CD14-positive monocyte (primary cell): ENCODE results near the gene ACOT7. TPM values are rescaled to one million over a fixed set of nuclear protein-coding genes. Genes with fewer than 3 reads are reported as not detected.
A peak's percentile ranks its signal among the peaks of the same experiment; 100 is the strongest.

Experiments
- DNase-seq, 3 donors: peaks; one replicate each; pipeline ENCODE4 v3.0.0-alpha.2; 2011 to 2022
- H2AFZ ChIP-seq: 2 replicates; pipeline ENCODE4 v1.6.0; 2012; ENCODE audit warnings: mild to moderate bottlenecking, low read depth, low read length, inconsistent platforms; ENCODE audit not compliant: insufficient read depth, poor library complexity, severe bottlenecking
- H3K27ac ChIP-seq, 2 donors: 1 replicate in 1 of 2; 2 replicates in 1 of 2; pipeline ENCODE4 v1.5.1; 2012 to 2013; ENCODE audit warnings: low read length in 2 of 2, control low read depth in 1 of 2, inconsistent platforms in 1 of 2, low read depth in 1 of 2, mild to moderate bottlenecking in 1 of 2
- H3K27me3 ChIP-seq, 2 donors: one replicate each; pipeline versions ENCODE4 v1.6.0 to v1.6.1; 2011 to 2013; ENCODE audit warnings: low read length in 2 of 2; ENCODE audit not compliant: control insufficient read depth in 2 of 2, insufficient read depth in 2 of 2
- H3K36me3 ChIP-seq, 2 donors: replicated peaks in 1 of 2; 1 replicate in 1 of 2; 2 replicates in 1 of 2; pipeline versions ENCODE4 v1.5.1 to v1.6.1; 2012 to 2013; ENCODE audit warnings: low read length in 2 of 2, control low read depth in 1 of 2, inconsistent platforms in 1 of 2, mild to moderate bottlenecking in 1 of 2; ENCODE audit not compliant: insufficient read depth in 2 of 2, control insufficient read depth in 1 of 2
- H3K4me1 ChIP-seq, 2 donors: 1 replicate in 1 of 2; 2 replicates in 1 of 2; pipeline versions ENCODE4 v1.5.1 to v1.6.1; 2012 to 2013; ENCODE audit warnings: low read length in 2 of 2, control low read depth in 1 of 2, inconsistent platforms in 1 of 2, mild to moderate bottlenecking in 1 of 2, moderate library complexity in 1 of 2; ENCODE audit not compliant: insufficient read depth in 2 of 2, control insufficient read depth in 1 of 2
- H3K4me2 ChIP-seq: replicated peaks from 2 replicates; pipeline ENCODE3; 2012; ENCODE audit warnings: low read length, moderate library complexity, mild to moderate bottlenecking; ENCODE audit not compliant: poor library complexity, severe bottlenecking; ENCODE audit errors: extremely low read depth
- H3K4me3 ChIP-seq, 3 experiments: fragments of 200-600 bp in 1 of 3; sonication (generic) in 1 of 3; replicated peaks in 1 of 3; 1 replicate in 2 of 3; 2 replicates in 1 of 3; pipeline ENCODE4 v1.5.1; 2011 to 2013; ENCODE audit warnings: low read length in 3 of 3, mild to moderate bottlenecking in 3 of 3, control low read depth in 2 of 3, low read depth in 2 of 3, inconsistent platforms in 1 of 3, moderate library complexity in 1 of 3
- H3K79me2 ChIP-seq: 2 replicates; pipeline ENCODE4 v1.6.0; 2012; ENCODE audit warnings: mild to moderate bottlenecking, control low read depth, inconsistent platforms, low read length, moderate library complexity; ENCODE audit not compliant: insufficient read depth
- H3K9ac ChIP-seq: 2 replicates; pipeline ENCODE4 v1.6.0; 2017; ENCODE audit warnings: low read length, mild to moderate bottlenecking; ENCODE audit not compliant: insufficient read depth, poor library complexity, severe bottlenecking
- H3K9me3 ChIP-seq, 2 donors: replicated peaks in 1 of 2; 1 replicate in 1 of 2; 2 replicates in 1 of 2; pipeline versions ENCODE4 v1.5.1 to v1.6.1; 2012 to 2013; ENCODE audit warnings: low read length in 2 of 2, control low read depth in 1 of 2; ENCODE audit not compliant: control insufficient read depth in 1 of 2, insufficient read depth in 1 of 2
- H4K20me1 ChIP-seq: 2 replicates; pipeline ENCODE4 v1.6.0; 2012; ENCODE audit warnings: mild to moderate bottlenecking, low read length, control low read depth, moderate library complexity; ENCODE audit not compliant: insufficient read depth
- H3K27ac Mint-ChIP-seq, 7 donors: one replicate each; pipeline ENCODE4 v1.8.0; 2020; ENCODE audit warnings: mild to moderate bottlenecking in 7 of 7, mixed read lengths in 7 of 7, moderate library complexity in 6 of 7, inconsistent platforms in 2 of 7
- H3K27me3 Mint-ChIP-seq, 3 donors: one replicate each; pipeline ENCODE4 v1.8.0; 2021 to 2022; ENCODE audit warnings: low read depth in 3 of 3, mild to moderate bottlenecking in 3 of 3, mixed read lengths in 3 of 3, moderate library complexity in 3 of 3, inconsistent platforms in 1 of 3
- H3K36me3 Mint-ChIP-seq, 2 donors: one replicate each; pipeline ENCODE4 v1.8.0; 2020; ENCODE audit warnings: mixed read lengths in 2 of 2, inconsistent platforms in 1 of 2, mild to moderate bottlenecking in 1 of 2
- H3K4me1 Mint-ChIP-seq: one replicate; pipeline ENCODE4 v1.8.0; 2020; ENCODE audit warnings: mild to moderate bottlenecking, mixed read lengths
- H3K4me3 Mint-ChIP-seq, 2 donors: one replicate each; pipeline ENCODE4 v1.8.0; 2020; ENCODE audit warnings: mild to moderate bottlenecking in 2 of 2, mixed read lengths in 2 of 2, moderate library complexity in 1 of 2
- H3K9me3 Mint-ChIP-seq, 7 donors: one replicate each; pipeline ENCODE4 v1.8.0; 2020 to 2022; ENCODE audit warnings: mixed read lengths in 7 of 7, mild to moderate bottlenecking in 6 of 7, moderate library complexity in 6 of 7, inconsistent platforms in 2 of 7
- CTCF ChIP-seq: fragments of 200-600 bp; IDR thresholded peaks from one replicate; pipeline ENCODE4 v1.8.0; 2022; ENCODE audit warnings: antibody characterized with exemption, mild to moderate bottlenecking
- WGBS: methylation state at CpG from one replicate; pipeline ENCODE4 v1.1.5; 2013; ENCODE audit warnings: missing lambda C conversion rate; ENCODE audit not compliant: insufficient coverage; 5-methylcytosine and 5-hydroxymethylcytosine counted together
- intact Hi-C, 2 donors: fragments of 100-400 bp; cut with micrococcal nuclease; formaldehyde crosslinking; loops; one replicate each; pipeline versions ENCODE4 v1.15.0 to v1.15.1; 2023
- polyA plus RNA-seq, 3 donors: library from polyadenylated mRNA; depleted of rRNA in 1 of 3; unstranded in 2 of 3; stranded (reverse) in 1 of 3; fragments of 300-500 nt in 2 of 3; fragments of >200 nt in 1 of 3; fragmentation: Illumina TruSeq in 2 of 3; gene quantifications; 1 replicate in 2 of 3; 2 replicates in 1 of 3; pipeline ENCODE4 v1.2.3, GENCODE V29; 2012 to 2021

Gene ACOT7
- polyA plus RNA-seq, 3 donors = 0.63 to 4.3 (median 1.4) TPM

GRCh38 chr1:6261615-6261995, 132.0 kb downstream of the ACOT7 start:
- Mint-ChIP-seq H3K4me3 (peak overlapping the region; percentile 72 to 77), H3K4me1 (peaks cover 11% of the 10 kb centered on the region), H3K27ac (no peak overlapping the region), H3K27me3 (peaks cover 27 to 54% (median 33%) of the 10 kb centered on the region in 3 donors), H3K36me3 (peaks cover 0 to 4% of the 10 kb centered on the region in 2 donors), H3K9me3 (peaks cover 0 to 1% (median 0%) of the 10 kb centered on the region in 7 donors)
- TF ChIP-seq CTCF = no peak
- intact Hi-C loops = no loop called here
- Histone ChIP-seq H3K79me2 (no peaks in the 10 kb centered on the region), H3K4me2 (peak overlapping the region; percentile 92), H4K20me1 (no peaks in the 10 kb centered on the region), H3K27ac (no peak overlapping the region), H3K27me3 (peaks cover 8 to 36% of the 10 kb centered on the region in 2 donors), H3K4me3 (peak overlapping the region in 1 of 3 experiments; percentile 70), H2AFZ (peak overlapping the region; percentile 71), H3K36me3 (no peaks in the 10 kb centered on the region), H3K9me3 (no peaks in the 10 kb centered on the region), H3K9ac (no peak overlapping the region), H3K4me1 (peaks cover 11 to 18% of the 10 kb centered on the region in 2 donors)
- DNase-seq = no peak
- 13% methylated on average over 14 of the region's 15 CpGs for WGBS

- Mint-ChIP-seq H3K9me3 (peaks cover 0 to 1% (median 0%) of the 10 kb centered on the region in 7 donors), H3K4me1 (peaks cover 11% of the 10 kb centered on the region), H3K27ac (no peak within 1 kb of the TSS), H3K36me3 (peaks cover 0 to 4% of the 10 kb centered on the region in 2 donors), H3K4me3 (peak within 1 kb of the TSS; percentile 72 to 77), H3K27me3 (peaks cover 27 to 54% (median 33%) of the 10 kb centered on the region in 3 donors)
- Histone ChIP-seq H3K9ac (no peak within 1 kb of the TSS), H3K27ac (no peak within 1 kb of the TSS), H3K9me3 (no peaks in the 10 kb centered on the region), H2AFZ (peak within 1 kb of the TSS; percentile 71), H3K4me3 (peak within 1 kb of the TSS; percentile 35 to 72 (median 37)), H3K79me2 (no peaks in the 10 kb centered on the region), H3K4me1 (peaks cover 11 to 18% of the 10 kb centered on the region in 2 donors), H3K4me2 (peak within 1 kb of the TSS; percentile 92), H3K36me3 (no peaks in the 10 kb centered on the region), H3K27me3 (peaks cover 8 to 36% of the 10 kb centered on the region in 2 donors), H4K20me1 (no peaks in the 10 kb centered on the region)
- DNase-seq = peak in 1 of 3 donors; percentile 5
- 1% methylated on average over 74 of the region's 78 CpGs for WGBS
- intact Hi-C loops = no loop called here
- no peak for TF ChIP-seq CTCF
Observed at GRCh38 chr1:6260961-6261614, 132.5 kb downstream of the ACOT7 start, which contains the start of gene GPR153. TSS of gene GPR153 (minus strand) at chr1:6261098. CDS start at chr1:6254905, 6,193 bp downstream.
